WI38 (cell line): ENCODE measurements around the gene ITPR1.

ENCODE experiments used
- H3K4me3 ChIP-seq: 2 replicates; pipeline ENCODE4 v1.5.1; 2011; ENCODE audit warnings: low read depth, mild to moderate bottlenecking, control low read depth, low read length
- CTCF ChIP-seq: IDR thresholded peaks from 2 replicates; pipeline ENCODE4 v1.5.1; 2012; ENCODE audit warnings: low read depth, mild to moderate bottlenecking, control low read depth, low read length

ITPR1 gene

GRCh38 chr3:4582624-4583023, 89.5 kb downstream of the ITPR1 start:
- no peak for TF ChIP-seq CTCF
- H3K4me3 ChIP-seq: no peak overlapping the region

GRCh38 chr3:4583416-4583815, 90.3 kb downstream of the ITPR1 start:
- TF ChIP-seq CTCF: no peak
- H3K4me3 ChIP-seq: 0 out of 2 replicates have a peak overlapping the region, but pooled peaks have one; percentile 6

GRCh38 chr3:4584456-4585249, 91.5 kb downstream of the ITPR1 start:
- peak overlapping the region; percentile 34 for H3K4me3 ChIP-seq
- TF ChIP-seq CTCF: no peak

- H3K4me3 ChIP-seq: no peak overlapping the region
- no peak for TF ChIP-seq CTCF
Observed at GRCh38 chr3:4586381-4586780, 93.2 kb downstream of the ITPR1 start.

- no peak for TF ChIP-seq CTCF
- H3K4me3 ChIP-seq: no peak overlapping the region
Observed at GRCh38 chr3:4587061-4587837, 94.1 kb downstream of the ITPR1 start.

- H3K4me3 ChIP-seq: no peak overlapping the region
- TF ChIP-seq CTCF: no peak
Observed at GRCh38 chr3:4587838-4588105, 94.6 kb downstream of the ITPR1 start.

GRCh38 chr3:4588466-4588865, 95.3 kb downstream of the ITPR1 start:
- H3K4me3 ChIP-seq: no peak overlapping the region
- no peak for TF ChIP-seq CTCF
